ENCODE measurements around the gene ZFHX2.
"Not testable (repeated sequence)": the region's sequence is repeated elsewhere in the genome, so short reads cannot be mapped to it uniquely, and the experiment has no call there.

ZFHX2 gene

DNA sequence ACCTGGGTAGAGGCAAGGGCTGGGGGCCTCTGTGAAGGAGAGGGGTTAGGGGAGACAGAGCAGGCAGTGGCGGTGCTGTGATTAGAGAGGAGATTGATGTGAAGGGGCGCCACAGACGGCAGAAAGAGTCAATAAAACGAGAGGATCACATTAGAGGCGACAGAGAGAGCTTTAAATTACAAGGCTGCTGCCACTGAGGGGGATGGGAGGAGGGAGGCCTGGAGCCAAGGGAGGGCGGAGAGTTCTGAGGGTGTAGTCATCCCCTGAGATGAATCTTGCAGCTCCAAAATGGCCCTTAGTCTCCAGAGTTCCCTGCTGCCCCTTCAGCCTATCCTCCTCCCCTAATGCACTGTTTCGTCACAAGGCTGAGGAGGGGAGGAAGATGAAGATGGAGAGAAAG is 12.8 kb downstream of the ZFHX2 start:
- peak; percentile 45 to 67 for DNase-seq

GRCh38 chr14:23538050-23538718 is 13.4 kb downstream of the ZFHX2 start:
- no peak for DNase-seq

DNA sequence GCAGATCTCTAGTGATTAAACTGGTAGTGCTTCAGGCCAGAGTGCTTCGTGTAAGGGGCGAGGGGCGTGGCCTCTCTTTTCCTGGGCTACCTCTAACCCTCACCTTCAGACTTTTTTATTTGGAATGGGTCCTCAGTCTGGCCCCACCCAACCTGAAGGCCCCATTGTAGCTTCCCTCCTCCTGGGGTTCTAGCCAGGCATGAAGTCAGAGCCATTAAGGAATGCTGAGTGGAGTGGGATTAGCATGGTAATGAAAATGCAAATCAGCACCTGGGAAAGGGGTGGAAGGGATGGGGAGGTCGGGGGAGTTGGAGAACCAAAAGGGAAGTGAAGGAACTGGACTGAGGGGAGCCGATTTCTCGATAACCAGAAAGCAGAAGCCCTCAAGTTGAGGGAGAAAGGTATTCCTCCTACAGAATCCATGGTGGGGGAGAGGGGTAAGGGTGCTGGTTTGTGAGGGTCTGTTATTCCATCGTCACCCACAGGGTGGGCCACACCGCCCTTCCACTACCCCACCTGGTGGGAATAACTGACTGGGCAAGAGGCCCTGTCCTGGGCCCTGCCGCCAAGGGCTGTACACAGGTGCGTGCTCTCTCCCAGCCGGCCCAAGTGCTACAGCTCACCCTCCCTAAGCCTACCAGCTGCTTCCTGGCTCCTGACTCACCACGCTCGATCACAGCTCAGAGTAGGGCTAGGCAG is 14.1 kb downstream of the ZFHX2 start:
- peak in 1 of 2 donors; percentile 28 for DNase-seq

DNA sequence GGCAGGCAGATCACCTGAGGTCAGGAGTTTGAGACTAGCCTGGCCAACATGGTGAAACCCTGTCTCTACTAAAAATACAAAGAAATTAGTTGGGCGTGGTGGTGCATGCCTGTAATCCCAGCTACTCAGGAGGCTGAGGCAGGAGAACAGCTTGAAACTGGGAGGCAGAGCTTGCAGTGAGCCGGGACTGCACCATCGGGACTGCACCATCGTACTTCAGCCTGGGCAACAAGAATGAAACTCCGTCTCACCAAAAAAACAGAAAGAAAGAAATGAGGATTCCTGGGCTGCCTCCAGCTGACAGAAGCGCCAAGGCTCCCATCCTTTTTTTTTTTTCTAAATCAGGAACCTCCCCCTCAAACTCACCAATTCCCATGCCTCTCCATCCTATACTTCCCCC is 14.7 kb downstream of the ZFHX2 start:
- not testable (repeated sequence) for DNase-seq

- DNase-seq: no peak
Observed at GRCh38 chr14:23536494-23536893, 15.1 kb downstream of the ZFHX2 start.

GRCh38 chr14:23535943-23536342 is 15.6 kb downstream of the ZFHX2 start:
- DNase-seq: no peak

GRCh38 chr14:23533652-23534435 is 17.7 kb downstream of the ZFHX2 start:
- DNase-seq: no peak

- DNase-seq: no peak
Observed at GRCh38 chr14:23532658-23533057, 18.9 kb downstream of the ZFHX2 start.

GRCh38 chr14:23531391-23531790 is 20.2 kb downstream of the ZFHX2 start:
- DNase-seq: no peak

DNA sequence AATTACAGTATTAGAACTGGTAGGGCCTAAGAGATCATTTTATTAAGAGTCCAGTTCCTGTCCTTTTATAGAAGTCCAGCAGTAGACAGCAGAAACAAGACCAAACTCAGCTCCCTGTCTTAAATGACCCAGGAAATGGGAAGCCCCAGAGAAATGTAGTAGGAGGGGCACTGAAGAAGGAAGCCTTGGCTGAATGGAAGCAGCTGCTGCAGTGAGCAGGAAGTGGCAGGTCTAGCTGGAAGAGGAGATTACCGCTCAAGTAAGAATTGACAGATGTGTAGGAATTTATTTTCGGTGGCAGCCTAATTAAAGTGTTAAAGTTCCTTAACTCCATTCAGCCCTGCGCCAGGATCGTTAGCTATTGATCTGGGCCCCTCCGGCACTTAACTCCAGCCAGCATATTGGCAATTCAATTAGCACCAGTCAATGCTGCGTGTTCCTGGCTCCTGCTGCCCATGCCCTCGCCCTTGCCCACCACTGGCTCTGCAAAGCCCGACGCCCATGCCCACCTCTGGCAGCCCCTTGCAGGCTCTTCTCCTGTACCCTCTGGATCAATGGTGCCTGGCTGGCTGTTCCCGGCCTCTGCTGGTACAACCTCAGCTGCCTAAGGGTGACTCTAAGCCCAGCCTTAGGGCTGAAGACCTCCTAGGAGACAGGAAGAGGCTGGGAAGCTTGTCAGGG is 21.1 kb downstream of the ZFHX2 start:
- DNase-seq: no peak

GRCh38 chr14:23529016-23529415 is 22.5 kb downstream of the ZFHX2 start:
- no peak for DNase-seq

DNA sequence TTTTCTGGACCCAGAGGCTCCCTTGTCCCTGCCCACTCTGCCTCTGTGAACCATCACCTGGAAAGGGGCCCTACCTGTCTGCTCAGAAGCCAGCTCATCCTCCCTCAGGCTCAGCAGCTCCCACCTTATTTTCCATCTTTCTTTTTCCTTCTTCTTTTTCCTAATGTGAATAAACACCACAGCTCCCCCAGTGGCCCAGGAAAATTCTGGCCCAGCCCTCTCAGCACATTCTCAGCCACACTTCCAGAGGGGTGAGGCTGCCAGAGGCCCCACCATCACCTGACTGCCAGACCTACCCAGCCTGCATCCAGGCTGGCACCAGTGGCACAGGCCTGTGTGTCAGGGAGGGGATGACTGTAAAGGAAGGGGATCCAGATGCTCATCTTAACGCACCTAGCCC is 23.0 kb downstream of the ZFHX2 start:
- no peak for DNase-seq

DNA sequence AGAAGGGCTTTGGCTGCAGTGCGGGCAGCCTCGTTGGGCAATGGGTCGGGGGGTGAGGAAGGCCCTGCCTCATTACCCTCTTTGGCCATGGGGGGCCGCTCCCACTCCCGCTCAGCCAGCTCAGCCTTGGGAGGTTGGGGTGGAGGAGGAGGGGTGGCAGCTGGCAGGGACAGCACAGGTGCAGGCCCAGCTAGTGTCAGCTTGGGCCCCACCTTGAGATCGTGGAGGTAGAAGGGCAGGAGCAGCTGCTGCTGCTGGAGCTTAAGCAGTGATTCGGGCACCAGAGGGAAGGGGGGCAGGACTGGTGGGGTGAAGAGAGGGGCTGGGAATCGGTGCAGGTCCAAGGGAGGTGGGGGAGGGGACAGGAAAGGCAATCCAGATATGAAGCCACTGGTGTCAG is 26.0 kb downstream of the ZFHX2 start:
- DNase-seq: no peak

GRCh38 chr14:23524954-23525353 is 26.6 kb downstream of the ZFHX2 start:
- DNase-seq: no peak

- DNase-seq: no peak
Observed at GRCh38 chr14:23523229-23524016, 28.1 kb downstream of the ZFHX2 start.

DNA sequence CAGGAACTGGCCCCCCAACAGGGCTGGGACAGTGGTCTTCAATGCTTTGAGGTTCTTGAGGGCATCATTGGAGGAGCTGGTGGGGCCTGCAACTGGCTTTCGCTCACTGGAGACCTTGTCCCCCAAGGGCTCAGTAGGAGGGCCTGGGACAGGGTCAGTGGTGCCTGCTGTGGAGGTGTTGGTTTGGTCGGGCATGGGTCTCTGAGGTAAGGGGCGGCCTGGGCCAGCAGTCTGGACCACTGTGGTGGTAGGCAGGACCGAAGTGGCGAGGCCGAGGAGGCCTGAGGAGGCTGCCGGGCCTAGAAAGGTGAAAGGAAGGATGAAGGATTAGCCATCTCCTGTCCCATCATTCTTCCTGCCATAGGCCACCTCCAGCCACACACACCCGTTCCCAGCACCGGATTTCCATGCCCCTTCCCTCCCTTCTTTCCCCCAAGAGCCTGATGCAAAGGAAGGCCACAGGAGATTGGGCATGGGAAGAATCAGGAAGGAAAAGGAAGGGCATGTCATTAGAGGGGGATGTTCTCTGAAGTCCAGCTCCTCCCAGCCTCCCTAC is 28.8 kb downstream of the ZFHX2 start:
- no peak for DNase-seq

GRCh38 chr14:23521785-23522640 is 29.6 kb downstream of the ZFHX2 start:
- no peak for DNase-seq

DNA sequence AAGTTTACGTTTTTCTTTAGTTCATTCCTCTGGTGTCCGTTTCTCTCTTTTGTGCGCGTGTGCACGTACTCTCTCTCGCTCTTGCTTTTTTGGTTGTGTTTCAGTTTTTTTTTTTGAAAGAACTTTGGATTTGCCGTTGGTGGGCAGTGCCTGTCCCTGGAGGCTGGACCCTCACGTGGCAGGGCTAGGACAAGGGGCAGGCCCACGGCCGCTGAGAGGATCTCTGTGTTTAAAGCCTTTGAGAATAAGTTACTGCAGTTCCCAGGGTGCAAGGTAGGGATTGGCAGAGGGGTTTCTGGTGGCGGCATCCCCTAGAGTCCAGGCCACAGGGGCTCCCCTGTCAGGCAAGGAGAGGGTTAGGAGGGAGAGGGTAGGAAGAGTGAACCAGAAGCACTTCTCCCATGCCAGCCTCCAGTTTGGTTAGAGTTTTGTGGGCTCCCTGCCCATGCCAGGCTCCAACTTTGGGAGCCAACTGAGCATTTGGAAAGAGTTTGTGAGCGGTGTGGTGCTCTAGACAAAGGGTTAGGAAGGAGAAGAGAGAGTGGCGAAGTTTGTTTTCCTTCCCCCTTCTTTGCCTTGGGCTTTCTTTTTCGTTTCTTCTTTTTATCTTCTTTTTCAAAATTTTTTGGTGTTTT is 30.5 kb downstream of the ZFHX2 start:
- peak in 1 of 2 donors; percentile 30 for DNase-seq

- no peak for DNase-seq
Observed at GRCh38 chr14:23518709-23519108, 32.9 kb downstream of the ZFHX2 start.

- DNase-seq: no peak
Observed at GRCh38 chr14:23517650-23518326, 33.8 kb downstream of the ZFHX2 start.
